OCI-LY7 (cell line): ENCODE results near the gene CHM. TPM values are rescaled to one million over a fixed set of nuclear protein-coding genes. Genes with fewer than 3 reads are reported as not detected.

Source experiments
- BruUV-seq: library from RNA; stranded (reverse); fragments of 400-500 nt; replicated peaks from 2 replicates; lab custom pipeline; 2021; lab: Mats Ljungman, UMichigan
- CTCF ChIA-PET: fragments of 300-600 bp; sonication (Branson Sonifier 250); formaldehyde crosslinking; loops from one replicate; lab custom pipeline; 2022; ENCODE audit warnings: antibody characterized with exemption; ENCODE audit not compliant: unreplicated experiment; lab: Charles Lee
- POLR2A ChIA-PET: fragments of 300-600 bp; sonication (Branson Sonifier 250); formaldehyde crosslinking; loops from one replicate; lab custom pipeline; 2022; ENCODE audit warnings: antibody characterized with exemption; lab: Charles Lee
- DNase-seq: peaks from one replicate; pipeline ENCODE4 v3.0.0-alpha.2; 2015; ENCODE audit warnings: low spot score
- H2AFZ ChIP-seq: fragments of 200-600 bp; sonication (generic), shearing (Covaris generic); 2 replicates; pipeline ENCODE4 v1.6.1; 2014; ENCODE audit warnings: mild to moderate bottlenecking, antibody characterized with exemption, low read length, moderate library complexity
- H3K27ac ChIP-seq: fragments of 200-600 bp; sonication (generic); 2 replicates; pipeline ENCODE4 v1.5.1; 2014; ENCODE audit warnings: mixed run types, low read depth, mild to moderate bottlenecking, moderate library complexity, low read length, inconsistent platforms; ENCODE audit not compliant: poor library complexity, severe bottlenecking
- H3K36me3 ChIP-seq: fragments of 200-600 bp; sonication (generic); 2 replicates; pipeline ENCODE4 v1.6.1; 2014; ENCODE audit warnings: mild to moderate bottlenecking, antibody characterized with exemption, low read length, moderate library complexity, mixed read lengths; ENCODE audit not compliant: insufficient read depth
- H3K4me1 ChIP-seq: fragments of 200-600 bp; sonication (generic); 2 replicates; pipeline ENCODE4 v1.5.1; 2014; ENCODE audit warnings: mild to moderate bottlenecking, low read length; ENCODE audit not compliant: insufficient read depth, poor library complexity, severe bottlenecking
- H3K4me2 ChIP-seq: fragments of 200-600 bp; sonication (generic); 2 replicates; pipeline ENCODE4 v1.6.1; 2014; ENCODE audit warnings: mild to moderate bottlenecking, low read length
- H3K4me3 ChIP-seq: fragments of 200-600 bp; sonication (generic); 2 replicates; pipeline ENCODE4 v1.5.1; 2014; ENCODE audit warnings: mild to moderate bottlenecking, low read depth, low read length; ENCODE audit not compliant: poor library complexity, severe bottlenecking
- H3K79me2 ChIP-seq: fragments of 200-600 bp; sonication (generic); 2 replicates; pipeline ENCODE4 v1.6.1; 2016; ENCODE audit warnings: low read depth, mild to moderate bottlenecking, low read length, moderate library complexity, mixed read lengths; ENCODE audit not compliant: insufficient read depth
- H3K9me2 ChIP-seq: fragments of 200-600 bp; sonication (generic); 2 replicates; pipeline ENCODE4 v1.6.1; 2016; ENCODE audit warnings: mild to moderate bottlenecking, low read length, mixed read lengths; ENCODE audit not compliant: insufficient read depth
- H3K9me3 ChIP-seq: fragments of 200-600 bp; sonication (generic); 2 replicates; pipeline ENCODE4 v1.6.1; 2014; ENCODE audit warnings: mild to moderate bottlenecking, mixed run types, low read length, mixed read lengths
- H4K20me1 ChIP-seq: fragments of 200-600 bp; sonication (generic); 2 replicates; pipeline ENCODE4 v1.6.1; 2014; ENCODE audit warnings: mild to moderate bottlenecking, antibody characterized with exemption, low read length, moderate library complexity, mixed read lengths; ENCODE audit not compliant: insufficient read depth
- CTCF ChIP-seq: fragments of 200-600 bp; sonication (generic); conservative IDR thresholded peaks from 2 replicates; pipeline ENCODE4 v1.5.1; 2014; ENCODE audit warnings: mild to moderate bottlenecking, antibody characterized with exemption, low read length, moderate library complexity, mixed read lengths
- EZH2phosphoT487 ChIP-seq: fragments of 200-600 bp; sonication (generic); IDR thresholded peaks from 2 replicates; pipeline ENCODE4 v1.6.1; 2018; ENCODE audit warnings: low read depth, borderline replicate concordance, mild to moderate bottlenecking, mixed run types, antibody characterized with exemption, low read length, moderate library complexity, mixed read lengths
- intact Hi-C: fragments of 100-400 bp; cut with micrococcal nuclease; formaldehyde crosslinking; loops from one replicate; pipeline ENCODE4 v1.10.0; 2022; ENCODE audit not compliant: unreplicated experiment
- total RNA-seq, 2 experiments: library from RNA; depleted of rRNA in 1 of 2; stranded (reverse); fragments of >200 nt in 1 of 2; shearing (Covaris generic) in 1 of 2; gene quantifications; 2 replicates each; pipeline ENCODE4 v1.2.3, GENCODE V29; 2014 to 2022

Gene CHM
- total RNA-seq, 2 experiments from 2014 or later = 4.8 to 15.7 TPM

GRCh38 chrX:85851418-85851817 is 195.9 kb downstream of the CHM start:
- Histone ChIP-seq H4K20me1 (no peaks in the 10 kb centered on the region), H3K4me2 (no peak overlapping the region), H3K4me1 (no peaks in the 10 kb centered on the region), H3K4me3 (no peak overlapping the region), H2AFZ (no peak overlapping the region), H3K27ac (no peak overlapping the region), H3K36me3 (no peaks in the 10 kb centered on the region), H3K79me2 (no peaks in the 10 kb centered on the region), H3K9me3 (no peaks in the 10 kb centered on the region), H3K9me2 (no peaks in the 10 kb centered on the region)
- TF ChIP-seq CTCF = no peak
- ChIA-PET POLR2A (interaction anchor here (0.6 kb wide), 1 partner anchor 621 kb away, joined by 4 read pairs; no protein-coding TSS in a partner anchor), CTCF (no interaction called here)
- BruUV-seq = no TSS peak
- DNase-seq = no peak
- intact Hi-C loops = no loop called here

GRCh38 chrX:85836868-85837267 is 210.5 kb downstream of the CHM start:
- Histone ChIP-seq H4K20me1 (no peaks in the 10 kb centered on the region), H3K4me2 (no peak overlapping the region), H3K9me2 (no peaks in the 10 kb centered on the region), H2AFZ (no peak overlapping the region), H3K27ac (no peak overlapping the region), H3K36me3 (no peaks in the 10 kb centered on the region), H3K79me2 (no peaks in the 10 kb centered on the region), H3K9me3 (no peaks in the 10 kb centered on the region), H3K4me3 (no peak overlapping the region), H3K4me1 (no peaks in the 10 kb centered on the region)
- POLR2A ChIA-PET = no interaction called here
- intact Hi-C loops = no loop called here
- CTCF ChIA-PET = no interaction called here
- TF ChIP-seq EZH2phosphoT487 (no peak), CTCF (no peak)
- no TSS peak for BruUV-seq
- no peak for DNase-seq

DNA sequence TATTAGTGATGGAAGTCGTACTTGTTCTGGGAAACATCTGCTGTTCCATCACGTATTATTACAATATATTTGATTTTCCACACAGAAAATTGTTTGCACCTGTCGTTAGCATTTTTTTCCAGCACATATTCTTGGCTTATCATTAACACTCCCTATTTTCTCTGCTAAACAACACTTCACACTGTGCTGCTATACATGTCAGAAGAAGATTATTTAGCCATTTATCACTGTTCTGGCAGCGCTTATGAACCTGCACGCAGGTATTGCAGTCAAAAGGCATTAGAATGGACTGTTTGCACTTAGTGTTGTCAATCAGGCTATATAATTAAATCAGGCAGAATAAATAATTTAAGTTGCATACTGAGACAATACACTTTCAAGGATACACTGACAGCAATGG is 218.6 kb downstream of the CHM start:
- Histone ChIP-seq H3K27ac (no peak overlapping the region), H3K4me3 (no peak overlapping the region), H2AFZ (no peak overlapping the region), H3K36me3 (no peaks in the 10 kb centered on the region), H3K4me1 (no peaks in the 10 kb centered on the region), H3K79me2 (no peaks in the 10 kb centered on the region), H4K20me1 (no peaks in the 10 kb centered on the region), H3K9me2 (no peaks in the 10 kb centered on the region), H3K4me2 (no peak overlapping the region), H3K9me3 (no peaks in the 10 kb centered on the region)
- ChIA-PET CTCF (no interaction called here), POLR2A (no interaction called here)
- no TSS peak for BruUV-seq
- intact Hi-C loops = no loop called here
- DNase-seq = no peak
- TF ChIP-seq EZH2phosphoT487 = no peak
- no peak for TF ChIP-seq CTCF
